Measurements from ENCODE around the gene ABTB2.
"Not testable (repeated sequence)": the region's sequence is repeated elsewhere in the genome, so short reads cannot be mapped to it uniquely, and the experiment has no call there.

Gene ABTB2

DNA sequence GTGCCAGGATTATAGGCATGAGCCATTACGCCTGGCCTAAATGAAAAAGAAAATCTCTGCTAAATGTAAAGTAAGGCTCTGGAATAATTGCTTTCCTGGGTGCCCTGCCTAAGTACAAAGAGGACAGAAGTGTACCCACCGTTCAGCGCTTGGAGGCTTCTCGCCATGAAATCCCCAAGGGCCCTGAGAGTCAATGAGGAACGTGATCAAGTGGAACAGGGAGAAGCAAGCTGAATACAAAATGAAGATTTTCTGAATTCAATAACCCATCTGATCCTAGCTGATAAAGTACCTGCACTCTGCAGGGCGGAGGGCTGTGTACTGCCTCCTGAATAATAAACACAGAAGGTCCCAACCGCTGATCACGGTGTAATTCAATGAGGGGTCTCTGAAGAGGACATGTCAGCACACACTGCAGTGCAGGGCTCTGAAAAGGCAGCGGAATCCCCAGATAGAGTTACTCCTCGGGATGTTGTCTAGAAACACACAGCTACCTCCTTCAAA is 97.7 kb downstream of the ABTB2 start:
- no peak for DNase-seq

- DNase-seq, result no peak
Observed at GRCh38 chr11:34259087-34259486, 98.7 kb downstream of the ABTB2 start.

DNA sequence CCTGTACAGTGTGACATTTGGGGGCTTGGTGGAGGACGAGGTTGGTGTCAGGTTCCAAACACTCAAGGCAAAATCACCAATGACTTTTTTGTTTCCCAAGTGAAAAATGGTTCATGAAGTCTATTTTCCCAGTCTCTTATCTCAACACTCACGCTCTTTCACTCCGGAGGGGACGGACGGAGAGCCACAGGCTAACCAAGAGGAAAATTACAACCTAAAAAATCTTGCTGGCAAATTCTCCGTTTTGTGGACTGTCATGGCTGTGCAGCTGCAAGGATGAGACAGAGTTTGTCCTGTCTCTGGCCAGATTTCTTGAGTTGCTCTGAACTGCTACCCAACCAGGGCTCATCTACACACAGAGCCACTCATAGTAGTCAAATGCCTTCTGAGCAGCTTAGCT is 101.2 kb downstream of the ABTB2 start:
- DNase-seq, result no peak

GRCh38 chr11:34256150-34256549 is 101.7 kb downstream of the ABTB2 start:
- DNase-seq, result no peak

DNA sequence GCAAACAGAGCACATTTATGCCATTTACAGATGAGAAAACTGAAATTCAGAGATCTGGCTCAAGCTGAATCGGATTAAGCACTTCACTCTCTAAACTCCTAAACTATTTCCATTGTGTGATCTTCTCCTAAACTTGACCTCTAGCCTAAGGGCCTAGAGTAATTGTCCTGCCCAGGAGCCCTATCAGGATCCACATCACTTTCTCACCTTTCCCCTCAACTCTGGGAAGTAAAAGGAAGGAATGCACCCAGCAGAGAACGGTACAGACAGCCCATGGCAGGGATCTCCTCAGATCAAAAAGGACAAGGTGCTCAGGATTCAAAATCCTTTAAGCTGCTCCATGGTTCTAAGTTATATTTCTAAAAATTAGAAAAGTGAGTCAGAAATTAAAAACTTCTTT is 102.7 kb downstream of the ABTB2 start:
- no peak for DNase-seq

- no peak for DNase-seq
Observed at GRCh38 chr11:34254011-34254410, 103.8 kb downstream of the ABTB2 start.

GRCh38 chr11:34252651-34253050 is 105.2 kb downstream of the ABTB2 start:
- DNase-seq, result no peak

DNA sequence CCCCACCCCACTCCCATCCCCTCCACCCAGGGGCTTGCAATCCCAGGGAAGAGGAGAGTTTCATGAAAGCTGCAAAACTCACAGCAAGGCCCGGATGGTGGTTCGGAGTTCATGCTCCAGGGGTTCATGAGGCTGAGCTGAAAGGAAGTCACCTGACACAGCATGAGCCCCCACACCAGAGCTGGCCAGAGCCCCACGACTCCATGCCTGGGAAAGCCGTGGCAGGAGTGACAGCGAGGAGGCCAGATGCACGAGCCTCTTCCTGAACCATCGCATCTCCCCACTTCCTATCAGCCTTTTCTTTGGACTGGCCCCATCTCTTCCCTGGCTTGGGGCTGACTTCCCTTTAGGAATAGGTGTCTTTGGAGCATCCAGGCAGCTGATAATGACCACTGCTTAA is 105.8 kb downstream of the ABTB2 start:
- DNase-seq, result no peak

DNA sequence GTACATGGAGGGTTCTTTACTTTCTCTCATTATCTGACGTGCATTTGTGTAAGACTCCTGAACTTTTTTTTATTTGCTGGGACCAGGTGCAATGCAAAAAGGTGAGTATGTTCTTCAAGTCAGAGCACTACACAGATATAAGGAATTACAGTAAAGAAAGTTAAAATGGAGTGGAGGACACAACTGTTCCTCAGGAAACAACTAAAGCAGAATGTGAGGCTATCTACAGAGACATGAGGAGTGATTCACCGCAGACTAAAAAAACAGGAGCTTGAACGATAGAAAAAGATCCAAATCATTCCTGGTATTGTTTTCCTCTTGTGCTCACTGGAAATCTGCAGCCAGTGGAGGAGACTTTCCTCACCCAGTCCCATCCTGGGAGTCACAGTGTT is 106.2 kb downstream of the ABTB2 start:
- DNase-seq, result no peak

DNA sequence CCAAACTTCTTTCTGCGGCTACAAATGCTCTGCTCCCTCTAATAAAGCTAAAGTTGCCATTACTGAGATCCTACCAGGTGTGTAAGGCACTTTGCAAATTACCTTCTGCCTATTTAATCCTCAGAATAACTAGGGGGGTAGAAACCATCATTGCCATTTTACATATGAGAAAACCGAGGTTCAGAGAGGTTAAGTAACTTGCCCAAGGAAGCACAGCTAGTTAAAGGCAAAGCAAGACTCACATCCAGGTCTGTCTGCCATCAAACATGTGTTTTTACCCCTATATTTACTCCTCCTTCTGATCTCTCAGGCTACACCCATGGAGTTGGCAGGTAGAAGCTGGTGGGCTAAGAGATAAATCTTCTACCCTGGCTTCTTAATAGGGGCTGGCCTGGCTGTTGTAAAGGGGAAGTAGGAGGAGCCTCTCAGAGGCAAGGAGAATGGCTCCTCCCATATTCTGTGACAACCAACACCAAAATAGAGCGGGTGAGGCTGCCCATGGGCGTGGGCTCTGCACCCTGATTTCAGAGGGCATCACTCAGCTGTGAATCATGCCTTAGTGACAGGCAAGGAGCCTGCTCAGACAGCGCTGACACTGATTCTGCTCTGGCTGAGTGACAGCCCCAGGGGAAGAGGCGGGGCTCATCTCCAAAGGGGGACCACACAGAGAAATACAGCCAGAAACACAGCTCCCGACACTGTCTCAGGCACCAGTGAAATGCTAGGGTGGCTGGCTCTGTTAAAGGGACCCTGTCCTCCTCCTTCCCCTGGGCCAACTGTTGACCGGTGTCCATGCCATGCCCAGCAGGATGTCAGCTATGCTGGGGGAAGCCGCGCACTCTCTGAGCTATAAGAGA is 106.8 kb downstream of the ABTB2 start:
- DNase-seq, result peak; percentile 78 to 90

DNA sequence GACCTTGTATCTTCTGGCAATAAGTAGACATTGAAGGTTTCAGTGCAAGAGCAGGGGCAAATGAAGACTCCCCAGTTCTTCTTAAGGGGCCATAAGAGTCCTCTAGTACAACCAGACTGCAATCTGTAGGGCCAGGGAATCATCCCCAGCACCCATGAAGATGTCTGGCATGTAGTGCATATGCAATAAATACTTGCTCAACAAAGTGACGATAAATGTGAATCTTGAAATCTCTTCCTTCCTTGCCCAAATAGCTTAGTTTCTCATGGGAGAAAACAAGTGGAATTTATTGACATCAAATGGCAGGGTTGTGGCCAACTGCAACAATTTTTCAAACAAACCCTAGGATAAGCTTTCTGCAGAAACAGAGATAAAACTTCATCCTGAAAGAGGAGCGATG is 107.6 kb downstream of the ABTB2 start:
- DNase-seq, result no peak

DNA sequence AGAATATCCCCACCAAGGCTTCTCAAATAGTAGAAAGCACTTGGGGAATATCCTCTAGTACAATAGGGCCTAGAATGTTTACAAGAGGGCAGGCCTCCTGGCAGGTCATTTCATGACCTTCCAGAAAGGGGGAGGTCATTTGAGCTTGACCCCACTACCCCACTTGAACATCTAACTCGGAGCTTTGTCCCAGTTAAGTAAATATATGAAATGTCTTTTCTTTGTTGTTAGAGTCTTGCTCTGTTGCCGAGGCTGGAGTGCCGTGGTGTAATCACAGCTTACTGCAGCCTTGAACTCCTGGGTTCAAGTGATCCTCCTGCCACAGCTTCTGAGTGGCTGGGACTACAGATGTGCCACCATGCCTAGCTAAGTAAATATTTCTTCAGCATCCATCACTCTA is 108.4 kb downstream of the ABTB2 start:
- no peak for DNase-seq

DNA sequence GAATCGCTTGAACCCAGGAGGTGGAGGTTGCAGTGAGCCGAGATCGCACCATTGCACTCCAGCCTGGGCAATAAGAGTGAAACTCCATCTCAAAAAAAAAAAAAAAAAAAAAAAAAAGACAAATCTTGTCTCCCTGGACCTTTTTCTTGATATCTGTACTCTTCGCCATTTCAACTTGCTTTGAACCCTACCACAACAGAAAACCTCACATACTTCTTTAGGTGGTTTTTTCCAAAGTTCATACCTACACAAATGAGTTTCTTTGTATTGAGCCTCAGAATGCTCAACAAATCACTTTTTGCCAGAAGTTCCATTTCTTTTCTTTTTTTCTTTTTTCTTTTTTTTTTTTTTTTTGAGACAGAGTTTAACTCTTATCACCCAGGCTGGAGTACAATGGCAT is 111.3 kb downstream of the ABTB2 start:
- DNase-seq, result not testable (repeated sequence)

- no peak for DNase-seq
Observed at GRCh38 chr11:34245041-34245440, 112.8 kb downstream of the ABTB2 start.

DNA sequence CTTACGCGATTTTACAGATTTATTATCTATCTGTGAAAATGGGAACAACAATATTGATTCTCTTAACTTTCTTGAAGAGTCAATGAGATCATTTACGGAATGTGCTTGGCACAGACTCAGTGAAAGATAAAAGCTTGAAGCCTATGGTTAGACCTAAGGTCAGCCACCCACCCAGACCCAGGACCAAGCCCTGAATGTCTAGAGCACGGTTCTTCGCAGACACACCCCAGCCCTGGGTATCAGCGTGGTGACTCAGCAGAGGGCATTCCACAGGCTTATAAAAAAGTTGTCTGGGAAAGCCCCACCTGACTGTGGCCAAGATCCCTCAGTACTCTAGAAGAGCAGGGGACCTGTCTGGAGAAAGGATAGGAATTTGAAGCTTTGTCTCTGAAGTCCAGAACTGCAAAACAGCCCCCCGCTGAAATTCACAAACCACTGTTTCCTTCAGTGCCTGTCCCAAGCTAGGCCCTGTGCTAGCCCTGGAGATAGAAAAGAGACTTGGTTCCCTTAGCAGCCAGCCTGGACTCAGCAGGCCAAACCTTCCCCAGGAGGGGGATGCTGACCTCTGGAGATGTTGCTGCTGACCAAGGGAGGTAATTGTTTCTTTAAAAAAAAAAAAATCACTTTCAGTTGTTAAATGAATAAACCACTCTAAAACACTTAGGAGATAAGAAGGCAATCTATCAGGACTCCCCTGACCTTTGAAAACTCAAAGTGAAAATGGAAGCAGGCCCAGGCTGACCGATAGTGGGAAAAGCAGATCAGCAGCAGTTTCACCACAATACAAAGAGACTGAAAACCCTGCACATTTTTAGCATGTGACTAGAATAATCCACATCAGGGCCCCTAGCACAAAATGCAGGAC is 114.0 kb downstream of the ABTB2 start:
- DNase-seq, result no peak

- DNase-seq, result no peak
Observed at GRCh38 chr11:34242037-34242625, 115.7 kb downstream of the ABTB2 start.

GRCh38 chr11:34240150-34240494 is 117.7 kb downstream of the ABTB2 start:
- no peak for DNase-seq

DNA sequence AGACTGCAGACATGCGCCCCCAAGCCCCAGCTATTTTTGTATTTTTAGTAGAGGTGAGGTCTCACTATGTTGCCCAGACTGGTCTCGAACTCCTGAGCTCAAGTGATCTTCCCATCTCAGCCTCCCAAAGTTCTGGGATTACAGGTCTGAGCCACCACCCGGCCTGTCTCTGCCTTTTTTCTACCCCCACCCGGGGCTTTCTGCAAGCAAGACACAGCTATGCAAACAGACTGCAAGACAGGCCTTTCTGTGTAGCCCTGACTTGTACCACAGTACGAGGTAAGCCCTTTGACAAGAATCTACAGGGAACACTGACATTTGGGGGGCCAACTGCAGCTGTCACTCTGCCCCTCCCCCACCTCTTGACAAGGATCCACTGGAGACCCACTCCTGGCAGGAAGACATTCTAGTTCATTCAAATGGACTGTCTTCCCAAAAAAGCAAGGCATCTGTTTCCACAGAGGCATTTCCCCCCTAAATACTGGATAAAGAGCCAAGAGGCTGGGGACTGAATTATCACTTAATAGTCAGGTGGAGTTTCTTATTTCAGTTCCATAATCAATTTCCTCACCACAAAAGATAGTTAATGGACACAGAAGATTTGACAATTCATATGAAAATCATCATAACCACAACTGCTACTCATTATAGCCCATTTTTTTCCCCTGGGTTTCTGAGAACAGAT is 118.2 kb downstream of the ABTB2 start:
- no peak for DNase-seq

GRCh38 chr11:34238966-34239365 is 118.8 kb downstream of the ABTB2 start:
- no peak for DNase-seq

GRCh38 chr11:34238533-34238932 is 119.3 kb downstream of the ABTB2 start:
- DNase-seq, result no peak

DNA sequence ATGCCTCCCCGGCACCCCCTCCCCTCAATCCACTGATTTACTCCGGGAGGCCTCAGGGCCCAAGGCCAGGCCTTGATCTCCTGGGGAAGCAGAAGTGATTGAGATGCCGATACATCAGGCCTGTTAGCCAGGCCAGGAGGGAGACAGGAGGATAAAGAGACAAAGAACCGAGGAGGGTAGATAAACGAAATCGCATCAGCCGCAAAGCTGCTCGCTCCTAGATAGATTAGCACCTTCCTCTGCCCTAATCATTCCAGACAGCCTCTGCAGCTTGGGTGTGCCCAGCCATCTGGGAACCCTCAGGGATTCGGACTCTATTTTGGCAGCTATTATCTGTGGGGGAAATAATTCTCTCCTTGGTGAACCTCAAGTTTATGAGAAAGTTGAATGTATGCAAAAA is 121.2 kb downstream of the ABTB2 start:
- DNase-seq, result no peak

DNA sequence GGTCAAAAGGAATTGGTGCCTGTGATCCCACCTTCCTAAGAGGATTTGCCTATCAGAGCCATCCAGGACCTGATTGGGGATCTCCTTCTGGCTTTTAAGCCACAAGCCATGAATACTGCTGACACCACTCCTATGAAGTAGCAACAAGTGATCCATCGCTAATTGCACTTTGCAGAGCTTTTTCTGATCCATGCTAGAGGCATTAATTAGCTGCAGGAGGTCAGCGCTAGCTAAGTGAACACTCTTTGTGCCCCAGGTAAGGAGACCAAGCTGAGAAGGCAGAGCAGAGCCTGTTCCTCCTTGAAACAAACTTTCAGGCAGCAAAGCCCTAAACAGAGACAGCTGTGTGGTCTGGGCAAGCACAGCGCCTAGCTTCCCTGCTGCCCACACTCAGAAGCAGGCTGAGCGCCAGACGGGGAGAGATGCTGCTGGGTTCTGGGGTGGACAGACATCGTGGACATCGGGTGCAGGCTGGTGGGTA is 122.2 kb downstream of the ABTB2 start:
- no peak for DNase-seq

DNA sequence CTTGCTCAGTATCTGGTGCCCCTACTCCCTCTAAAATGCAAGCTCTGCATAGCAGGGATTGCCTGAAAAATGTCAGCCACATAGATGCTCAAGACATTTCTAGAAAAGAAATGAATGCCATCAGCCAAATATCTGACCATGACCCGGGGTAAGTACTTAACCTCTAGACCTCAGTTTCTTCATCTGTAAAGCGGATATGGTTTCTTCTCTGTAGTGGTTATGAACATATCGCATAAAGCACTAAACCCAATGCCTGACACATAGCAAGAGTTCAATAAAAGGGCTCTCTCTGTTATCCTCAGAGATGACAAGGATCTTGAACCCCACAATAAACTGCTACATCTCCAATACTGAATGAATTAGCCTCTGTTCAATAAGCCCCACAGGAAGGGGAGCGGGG is 122.6 kb downstream of the ABTB2 start:
- peak in 1 of 2 donors; percentile 22 for DNase-seq
